ENCODE results near the gene C4A. TPM values are rescaled to one million over a fixed set of nuclear protein-coding genes. Genes with fewer than 3 reads are reported as not detected.

Gene C4A
- total RNA-seq, 1 experiment from 2014 or later, result 3.8 TPM

DNA sequence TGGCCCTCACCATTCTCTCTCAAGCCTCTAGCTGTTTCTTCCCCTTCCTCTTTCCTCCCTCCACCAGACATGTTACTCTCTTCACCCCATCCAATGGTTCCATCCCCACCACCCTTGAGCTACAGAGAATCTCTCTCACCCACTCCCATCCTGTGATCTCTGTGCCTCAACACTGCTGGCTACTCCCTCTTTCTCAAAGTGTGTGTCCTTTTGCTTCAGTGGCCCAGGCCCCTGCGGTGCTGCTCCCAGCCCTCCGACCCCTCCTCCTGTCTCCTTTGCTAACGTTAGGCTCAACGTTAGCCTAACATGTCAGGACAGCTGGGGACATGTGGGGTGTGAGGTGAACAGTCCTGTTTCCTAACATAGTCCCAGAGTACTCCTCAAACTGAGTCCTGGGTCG, 29.0 kb upstream of the C4A start (continued):
- TF ChIP-seq, protein P1, sequence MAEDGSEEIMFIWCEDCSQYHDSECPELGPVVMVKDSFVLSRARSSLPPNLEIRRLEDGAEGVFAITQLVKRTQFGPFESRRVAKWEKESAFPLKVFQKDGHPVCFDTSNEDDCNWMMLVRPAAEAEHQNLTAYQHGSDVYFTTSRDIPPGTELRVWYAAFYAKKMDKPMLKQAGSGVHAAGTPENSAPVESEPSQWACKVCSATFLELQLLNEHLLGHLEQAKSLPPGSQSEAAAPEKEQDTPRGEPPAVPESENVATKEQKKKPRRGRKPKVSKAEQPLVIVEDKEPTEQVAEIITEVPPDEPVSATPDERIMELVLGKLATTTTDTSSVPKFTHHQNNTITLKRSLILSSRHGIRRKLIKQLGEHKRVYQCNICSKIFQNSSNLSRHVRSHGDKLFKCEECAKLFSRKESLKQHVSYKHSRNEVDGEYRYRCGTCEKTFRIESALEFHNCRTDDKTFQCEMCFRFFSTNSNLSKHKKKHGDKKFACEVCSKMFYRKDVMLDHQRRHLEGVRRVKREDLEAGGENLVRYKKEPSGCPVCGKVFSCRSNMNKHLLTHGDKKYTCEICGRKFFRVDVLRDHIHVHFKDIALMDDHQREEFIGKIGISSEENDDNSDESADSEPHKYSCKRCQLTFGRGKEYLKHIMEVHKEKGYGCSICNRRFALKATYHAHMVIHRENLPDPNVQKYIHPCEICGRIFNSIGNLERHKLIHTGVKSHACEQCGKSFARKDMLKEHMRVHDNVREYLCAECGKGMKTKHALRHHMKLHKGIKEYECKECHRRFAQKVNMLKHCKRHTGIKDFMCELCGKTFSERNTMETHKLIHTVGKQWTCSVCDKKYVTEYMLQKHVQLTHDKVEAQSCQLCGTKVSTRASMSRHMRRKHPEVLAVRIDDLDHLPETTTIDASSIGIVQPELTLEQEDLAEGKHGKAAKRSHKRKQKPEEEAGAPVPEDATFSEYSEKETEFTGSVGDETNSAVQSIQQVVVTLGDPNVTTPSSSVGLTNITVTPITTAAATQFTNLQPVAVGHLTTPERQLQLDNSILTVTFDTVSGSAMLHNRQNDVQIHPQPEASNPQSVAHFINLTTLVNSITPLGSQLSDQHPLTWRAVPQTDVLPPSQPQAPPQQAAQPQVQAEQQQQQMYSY (CRISPR knock-in tag; IDR thresholded peaks at IDR 0.05), result no peak
- TF ChIP-seq NFATC4 (CRISPR knock-in tag; IDR thresholded peaks at IDR 0.05), result no peak
- no peak for TF ChIP-seq CBFB (CRISPR knock-in tag; IDR thresholded peaks at IDR 0.05; ENCODE audit: low read depth)
- TF ChIP-seq, protein P2, sequence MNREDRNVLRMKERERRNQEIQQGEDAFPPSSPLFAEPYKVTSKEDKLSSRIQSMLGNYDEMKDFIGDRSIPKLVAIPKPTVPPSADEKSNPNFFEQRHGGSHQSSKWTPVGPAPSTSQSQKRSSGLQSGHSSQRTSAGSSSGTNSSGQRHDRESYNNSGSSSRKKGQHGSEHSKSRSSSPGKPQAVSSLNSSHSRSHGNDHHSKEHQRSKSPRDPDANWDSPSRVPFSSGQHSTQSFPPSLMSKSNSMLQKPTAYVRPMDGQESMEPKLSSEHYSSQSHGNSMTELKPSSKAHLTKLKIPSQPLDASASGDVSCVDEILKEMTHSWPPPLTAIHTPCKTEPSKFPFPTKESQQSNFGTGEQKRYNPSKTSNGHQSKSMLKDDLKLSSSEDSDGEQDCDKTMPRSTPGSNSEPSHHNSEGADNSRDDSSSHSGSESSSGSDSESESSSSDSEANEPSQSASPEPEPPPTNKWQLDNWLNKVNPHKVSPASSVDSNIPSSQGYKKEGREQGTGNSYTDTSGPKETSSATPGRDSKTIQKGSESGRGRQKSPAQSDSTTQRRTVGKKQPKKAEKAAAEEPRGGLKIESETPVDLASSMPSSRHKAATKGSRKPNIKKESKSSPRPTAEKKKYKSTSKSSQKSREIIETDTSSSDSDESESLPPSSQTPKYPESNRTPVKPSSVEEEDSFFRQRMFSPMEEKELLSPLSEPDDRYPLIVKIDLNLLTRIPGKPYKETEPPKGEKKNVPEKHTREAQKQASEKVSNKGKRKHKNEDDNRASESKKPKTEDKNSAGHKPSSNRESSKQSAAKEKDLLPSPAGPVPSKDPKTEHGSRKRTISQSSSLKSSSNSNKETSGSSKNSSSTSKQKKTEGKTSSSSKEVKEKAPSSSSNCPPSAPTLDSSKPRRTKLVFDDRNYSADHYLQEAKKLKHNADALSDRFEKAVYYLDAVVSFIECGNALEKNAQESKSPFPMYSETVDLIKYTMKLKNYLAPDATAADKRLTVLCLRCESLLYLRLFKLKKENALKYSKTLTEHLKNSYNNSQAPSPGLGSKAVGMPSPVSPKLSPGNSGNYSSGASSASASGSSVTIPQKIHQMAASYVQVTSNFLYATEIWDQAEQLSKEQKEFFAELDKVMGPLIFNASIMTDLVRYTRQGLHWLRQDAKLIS (CRISPR knock-in tag; IDR thresholded peaks at IDR 0.05; ENCODE audit: borderline replicate concordance), result no peak
- TF ChIP-seq, protein P3, sequence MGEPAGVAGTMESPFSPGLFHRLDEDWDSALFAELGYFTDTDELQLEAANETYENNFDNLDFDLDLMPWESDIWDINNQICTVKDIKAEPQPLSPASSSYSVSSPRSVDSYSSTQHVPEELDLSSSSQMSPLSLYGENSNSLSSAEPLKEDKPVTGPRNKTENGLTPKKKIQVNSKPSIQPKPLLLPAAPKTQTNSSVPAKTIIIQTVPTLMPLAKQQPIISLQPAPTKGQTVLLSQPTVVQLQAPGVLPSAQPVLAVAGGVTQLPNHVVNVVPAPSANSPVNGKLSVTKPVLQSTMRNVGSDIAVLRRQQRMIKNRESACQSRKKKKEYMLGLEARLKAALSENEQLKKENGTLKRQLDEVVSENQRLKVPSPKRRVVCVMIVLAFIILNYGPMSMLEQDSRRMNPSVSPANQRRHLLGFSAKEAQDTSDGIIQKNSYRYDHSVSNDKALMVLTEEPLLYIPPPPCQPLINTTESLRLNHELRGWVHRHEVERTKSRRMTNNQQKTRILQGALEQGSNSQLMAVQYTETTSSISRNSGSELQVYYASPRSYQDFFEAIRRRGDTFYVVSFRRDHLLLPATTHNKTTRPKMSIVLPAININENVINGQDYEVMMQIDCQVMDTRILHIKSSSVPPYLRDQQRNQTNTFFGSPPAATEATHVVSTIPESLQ (CRISPR knock-in tag; IDR thresholded peaks at IDR 0.05), result no peak
- TF ChIP-seq ZNF671 (CRISPR knock-in tag; IDR thresholded peaks at IDR 0.05), result no peak
- TF ChIP-seq, protein P4, sequence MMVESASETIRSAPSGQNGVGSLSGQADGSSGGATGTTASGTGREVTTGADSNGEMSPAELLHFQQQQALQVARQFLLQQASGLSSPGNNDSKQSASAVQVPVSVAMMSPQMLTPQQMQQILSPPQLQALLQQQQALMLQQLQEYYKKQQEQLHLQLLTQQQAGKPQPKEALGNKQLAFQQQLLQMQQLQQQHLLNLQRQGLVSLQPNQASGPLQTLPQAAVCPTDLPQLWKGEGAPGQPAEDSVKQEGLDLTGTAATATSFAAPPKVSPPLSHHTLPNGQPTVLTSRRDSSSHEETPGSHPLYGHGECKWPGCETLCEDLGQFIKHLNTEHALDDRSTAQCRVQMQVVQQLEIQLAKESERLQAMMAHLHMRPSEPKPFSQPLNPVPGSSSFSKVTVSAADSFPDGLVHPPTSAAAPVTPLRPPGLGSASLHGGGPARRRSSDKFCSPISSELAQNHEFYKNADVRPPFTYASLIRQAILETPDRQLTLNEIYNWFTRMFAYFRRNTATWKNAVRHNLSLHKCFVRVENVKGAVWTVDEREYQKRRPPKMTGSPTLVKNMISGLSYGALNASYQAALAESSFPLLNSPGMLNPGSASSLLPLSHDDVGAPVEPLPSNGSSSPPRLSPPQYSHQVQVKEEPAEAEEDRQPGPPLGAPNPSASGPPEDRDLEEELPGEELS (CRISPR knock-in tag; IDR thresholded peaks at IDR 0.05), result no peak
- TF ChIP-seq GRHL2 (CRISPR knock-in tag; IDR thresholded peaks at IDR 0.05; ENCODE audit: insufficient replicate concordance, severe bottlenecking), result no peak
- TF ChIP-seq, protein P5, sequence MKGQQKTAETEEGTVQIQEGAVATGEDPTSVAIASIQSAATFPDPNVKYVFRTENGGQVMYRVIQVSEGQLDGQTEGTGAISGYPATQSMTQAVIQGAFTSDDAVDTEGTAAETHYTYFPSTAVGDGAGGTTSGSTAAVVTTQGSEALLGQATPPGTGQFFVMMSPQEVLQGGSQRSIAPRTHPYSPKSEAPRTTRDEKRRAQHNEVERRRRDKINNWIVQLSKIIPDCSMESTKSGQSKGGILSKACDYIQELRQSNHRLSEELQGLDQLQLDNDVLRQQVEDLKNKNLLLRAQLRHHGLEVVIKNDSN (CRISPR knock-in tag; IDR thresholded peaks at IDR 0.05), result no peak
- TF ChIP-seq, protein P6, sequence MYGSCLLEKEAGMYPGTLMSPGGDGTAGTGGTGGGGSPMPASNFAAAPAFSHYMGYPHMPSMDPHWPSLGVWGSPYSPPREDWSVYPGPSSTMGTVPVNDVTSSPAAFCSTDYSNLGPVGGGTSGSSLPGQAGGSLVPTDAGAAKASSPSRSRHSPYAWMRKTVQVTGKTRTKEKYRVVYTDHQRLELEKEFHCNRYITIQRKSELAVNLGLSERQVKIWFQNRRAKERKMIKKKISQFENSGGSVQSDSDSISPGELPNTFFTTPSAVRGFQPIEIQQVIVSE (CRISPR knock-in tag; IDR thresholded peaks at IDR 0.05; ENCODE audit: borderline replicate concordance), result no peak
- no peak for TF ChIP-seq TP53 (CRISPR knock-in tag; IDR thresholded peaks at IDR 0.05)

DNA sequence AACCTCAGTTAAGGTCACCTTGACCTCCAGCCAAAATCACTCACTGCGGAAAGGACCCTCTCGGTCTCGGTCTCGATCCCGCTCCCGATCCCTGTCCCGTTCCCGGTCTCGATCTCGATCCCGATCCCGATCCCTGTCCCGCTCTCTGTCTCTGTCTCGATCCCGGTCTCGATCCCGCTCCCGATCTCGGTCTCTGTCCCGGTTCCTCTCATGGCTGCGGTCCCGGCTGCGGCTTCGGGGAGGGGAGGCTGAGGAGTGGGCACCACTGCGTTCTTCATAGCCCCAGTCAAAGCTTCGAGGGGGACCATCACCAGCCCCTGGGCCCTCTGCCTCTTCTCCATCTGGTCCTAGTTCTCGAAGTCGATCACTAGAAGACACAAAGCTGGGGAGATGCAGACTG, 27.3 kb upstream of the C4A start:
- TF ChIP-seq, protein P7, sequence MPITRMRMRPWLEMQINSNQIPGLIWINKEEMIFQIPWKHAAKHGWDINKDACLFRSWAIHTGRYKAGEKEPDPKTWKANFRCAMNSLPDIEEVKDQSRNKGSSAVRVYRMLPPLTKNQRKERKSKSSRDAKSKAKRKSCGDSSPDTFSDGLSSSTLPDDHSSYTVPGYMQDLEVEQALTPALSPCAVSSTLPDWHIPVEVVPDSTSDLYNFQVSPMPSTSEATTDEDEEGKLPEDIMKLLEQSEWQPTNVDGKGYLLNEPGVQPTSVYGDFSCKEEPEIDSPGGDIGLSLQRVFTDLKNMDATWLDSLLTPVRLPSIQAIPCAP (CRISPR knock-in tag; IDR thresholded peaks at IDR 0.05), result no peak
- TF ChIP-seq FOXK1 (CRISPR knock-in tag; IDR thresholded peaks at IDR 0.05), result no peak
- TF ChIP-seq ZNF416 (CRISPR knock-in tag; IDR thresholded peaks at IDR 0.05), result no peak
- TF ChIP-seq, protein P8, sequence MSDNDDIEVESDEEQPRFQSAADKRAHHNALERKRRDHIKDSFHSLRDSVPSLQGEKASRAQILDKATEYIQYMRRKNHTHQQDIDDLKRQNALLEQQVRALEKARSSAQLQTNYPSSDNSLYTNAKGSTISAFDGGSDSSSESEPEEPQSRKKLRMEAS (CRISPR knock-in tag; IDR thresholded peaks at IDR 0.05), result no peak
- H3K9me3 Mint-ChIP-seq, result no peaks in the 10 kb centered on the region
- POLR2A ChIA-PET, result no interaction called here
- DNase-seq (ENCODE audit: low spot score) (no peak), ATAC-seq (no peak)
- H3K4me1 Mint-ChIP-seq, result peaks cover 12% of the 10 kb centered on the region
- H3K36me3 Mint-ChIP-seq, result peaks cover 51% of the 10 kb centered on the region
- peaks cover 1% of the 10 kb centered on the region; the same call in 1 of the 2 replicates for H3K27me3 Mint-ChIP-seq (ENCODE audit: low read depth)
- CTCF ChIA-PET, result no interaction called here
- no peak overlapping the region for H3K27ac Mint-ChIP-seq
- no peak overlapping the region for H3K4me3 Mint-ChIP-seq

All from WTC11 (cell line).